Inflammatory macrophage treated with lipopolysaccharide for 1 hour (primary cell): ENCODE data around the gene MAGEA11.
"Not testable (repeated sequence)": the region's sequence is repeated elsewhere in the genome, so short reads cannot be mapped to it uniquely, and the experiment has no call there.

Source experiments
- DNase-seq, 2 donors: peaks; one replicate each; pipeline ENCODE4 v3.0.0-alpha.2; 2020 to 2022

The MAGEA11 gene

DNA sequence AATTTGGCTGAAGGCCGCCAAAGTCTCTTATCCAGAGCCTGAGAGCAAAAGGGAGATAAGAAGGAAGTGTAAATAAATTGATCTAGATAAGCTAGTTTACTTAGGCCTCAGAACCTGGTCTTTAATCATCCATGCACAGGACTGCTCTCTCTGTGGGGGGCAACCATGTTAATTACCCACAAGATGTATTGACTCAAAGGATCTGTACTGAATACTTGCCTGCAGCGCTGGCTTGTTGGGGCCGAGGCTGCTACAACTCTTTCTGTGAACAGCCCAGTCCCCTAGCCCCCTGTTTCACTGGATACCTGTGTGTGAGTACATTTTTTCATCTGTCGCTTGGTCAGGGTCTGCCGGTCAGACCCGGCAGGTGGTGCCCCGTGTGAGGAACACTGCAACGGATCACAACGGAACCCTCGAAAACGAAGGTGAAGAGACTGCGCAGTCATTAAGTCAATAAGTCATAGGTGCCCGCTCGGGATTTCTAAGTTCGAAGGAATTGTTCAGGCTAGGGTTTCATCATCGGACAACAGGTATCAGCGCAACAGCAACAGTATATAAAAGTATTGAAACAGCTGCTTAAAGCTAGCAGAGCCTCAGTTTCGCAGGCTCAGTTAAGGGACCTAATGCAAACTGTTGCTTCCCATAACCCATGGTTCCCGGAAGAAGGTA lies 8.3 kb downstream of the MAGEA11 start:
- DNase-seq, result no peak

DNA sequence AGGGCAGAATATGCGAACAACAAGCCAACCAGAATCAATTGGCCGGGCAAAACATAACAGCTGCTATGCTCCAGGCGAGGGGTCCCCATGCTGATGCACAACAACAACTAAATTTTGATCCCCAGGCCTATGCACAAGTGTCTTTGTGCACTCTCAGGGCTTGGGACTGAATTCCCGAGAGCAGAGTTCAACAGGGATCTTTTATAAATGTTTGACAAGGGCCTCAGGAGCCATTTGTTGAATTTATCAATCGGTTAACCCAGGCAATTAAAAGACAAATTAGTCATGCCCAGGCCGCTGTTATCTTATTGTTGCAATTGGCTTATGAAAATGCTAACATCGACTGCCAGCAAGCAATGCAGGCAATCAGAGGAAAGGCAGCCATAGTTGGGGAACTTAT lies 9.4 kb downstream of the MAGEA11 start:
- not testable (repeated sequence) for DNase-seq

DNA sequence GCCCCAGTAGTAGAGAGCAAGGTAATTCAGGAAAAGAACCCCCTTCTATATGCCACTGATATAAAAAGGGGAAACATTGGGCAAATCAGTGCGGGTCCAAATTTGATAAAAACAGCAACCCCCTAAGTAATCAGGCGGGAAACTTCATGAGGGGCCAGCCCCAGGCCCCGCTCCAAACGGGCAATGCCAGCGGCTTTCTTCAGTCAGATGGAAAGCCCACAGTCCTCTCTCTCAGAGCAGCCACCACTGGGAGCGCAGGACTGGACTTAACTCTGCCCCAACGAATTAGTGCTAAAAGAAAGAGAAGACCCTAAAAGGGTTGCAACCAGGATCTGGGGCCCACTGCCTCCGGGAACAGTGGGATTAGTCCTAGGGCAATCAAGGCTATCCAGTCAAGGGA lies 9.9 kb downstream of the MAGEA11 start:
- no peak for DNase-seq

DNA sequence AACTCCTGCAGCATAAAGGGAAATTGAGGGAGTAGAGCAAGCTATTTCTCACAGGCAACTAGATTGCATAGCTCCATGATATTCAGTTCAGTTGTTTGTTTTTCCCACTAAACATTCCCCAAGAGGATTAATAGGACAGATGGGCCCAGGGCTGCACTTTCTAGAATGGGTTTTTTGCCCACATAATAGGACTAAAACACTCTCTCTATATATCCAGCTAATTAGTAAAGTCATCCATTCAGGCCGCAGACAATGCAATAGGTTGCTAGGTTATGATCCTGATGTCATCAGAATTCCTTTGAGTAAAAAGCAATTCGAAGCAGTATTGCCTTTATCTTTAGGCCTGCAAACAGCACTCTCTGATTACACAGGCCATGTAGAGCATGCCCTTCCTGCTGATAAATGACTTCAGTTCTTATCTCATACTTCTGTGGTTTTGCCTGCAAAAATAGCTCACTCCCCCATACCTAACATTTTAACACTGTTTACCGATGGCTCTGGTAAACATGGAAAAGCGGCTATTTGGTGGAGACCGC lies 11.8 kb downstream of the MAGEA11 start:
- DNase-seq, result not testable (repeated sequence)

DNA sequence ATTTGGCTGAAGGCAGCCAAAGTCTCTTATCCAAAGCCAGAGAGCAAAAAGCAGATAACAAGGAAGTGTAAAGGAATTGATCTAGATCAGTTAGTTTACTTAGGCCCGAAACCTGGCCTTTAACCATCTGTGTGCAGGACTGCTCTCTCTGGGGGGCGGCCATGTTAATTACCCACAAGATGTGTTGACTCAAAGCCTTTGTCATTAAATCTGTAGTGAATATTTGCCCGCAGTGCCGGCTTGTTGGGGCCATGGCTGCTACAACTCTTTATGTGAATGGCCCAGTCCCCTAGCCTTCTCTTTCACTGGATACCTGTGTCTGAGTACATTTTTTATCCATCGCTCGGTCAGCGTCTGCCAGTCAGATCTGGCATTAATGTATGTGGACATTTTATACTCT lies 15.4 kb downstream of the MAGEA11 start:
- not testable (repeated sequence) for DNase-seq

DNA sequence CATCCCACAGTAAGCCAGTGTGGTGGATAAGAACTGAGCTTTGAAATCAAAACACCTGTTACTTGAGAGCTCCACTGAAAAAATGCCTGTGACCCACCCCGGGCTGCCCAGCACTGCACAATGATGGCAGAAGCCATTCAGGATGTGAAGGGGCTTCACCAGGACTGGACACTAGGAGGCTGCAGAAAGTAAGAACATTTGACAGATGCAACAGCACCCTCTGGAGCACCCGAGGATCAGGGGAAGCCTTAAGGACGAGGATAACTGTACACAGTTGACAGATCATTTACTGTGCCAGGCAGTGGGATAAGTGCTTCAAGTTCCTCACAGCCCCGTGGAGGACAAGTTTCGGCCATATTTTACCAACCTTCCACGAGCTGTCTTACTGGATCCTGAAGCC lies 30.4 kb downstream of the MAGEA11 start:
- not testable (repeated sequence) for DNase-seq

DNA sequence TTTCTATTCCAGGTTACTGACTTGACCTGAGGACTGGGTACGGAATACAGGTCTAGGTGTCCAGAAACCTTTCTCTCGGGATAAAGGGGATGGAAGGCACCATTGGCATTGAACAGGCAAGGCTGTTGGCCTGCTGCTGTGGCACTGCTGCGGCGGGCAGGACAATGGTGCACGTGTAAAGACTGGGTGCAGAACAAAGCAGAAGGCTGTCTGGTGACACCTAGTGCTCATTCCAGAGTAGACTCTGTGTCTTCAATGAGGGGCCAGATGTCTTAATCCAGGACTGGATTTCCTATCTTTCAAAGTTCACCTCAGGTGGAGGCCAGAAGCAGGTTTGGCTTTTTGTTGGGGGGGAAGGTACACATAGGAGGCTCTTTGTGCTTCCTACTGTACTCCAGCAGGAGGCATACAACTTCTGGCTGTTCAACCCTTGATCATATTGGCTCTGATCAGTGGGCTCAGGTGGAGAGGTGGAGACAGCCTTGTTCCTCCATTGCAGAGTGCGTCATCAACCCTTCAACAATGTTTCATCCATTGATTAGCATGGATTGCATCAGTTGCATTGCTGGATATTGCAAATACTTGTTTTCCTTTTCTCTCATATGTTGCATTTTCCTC lies 34.6 kb downstream of the MAGEA11 start:
- not testable (repeated sequence) for DNase-seq

DNA sequence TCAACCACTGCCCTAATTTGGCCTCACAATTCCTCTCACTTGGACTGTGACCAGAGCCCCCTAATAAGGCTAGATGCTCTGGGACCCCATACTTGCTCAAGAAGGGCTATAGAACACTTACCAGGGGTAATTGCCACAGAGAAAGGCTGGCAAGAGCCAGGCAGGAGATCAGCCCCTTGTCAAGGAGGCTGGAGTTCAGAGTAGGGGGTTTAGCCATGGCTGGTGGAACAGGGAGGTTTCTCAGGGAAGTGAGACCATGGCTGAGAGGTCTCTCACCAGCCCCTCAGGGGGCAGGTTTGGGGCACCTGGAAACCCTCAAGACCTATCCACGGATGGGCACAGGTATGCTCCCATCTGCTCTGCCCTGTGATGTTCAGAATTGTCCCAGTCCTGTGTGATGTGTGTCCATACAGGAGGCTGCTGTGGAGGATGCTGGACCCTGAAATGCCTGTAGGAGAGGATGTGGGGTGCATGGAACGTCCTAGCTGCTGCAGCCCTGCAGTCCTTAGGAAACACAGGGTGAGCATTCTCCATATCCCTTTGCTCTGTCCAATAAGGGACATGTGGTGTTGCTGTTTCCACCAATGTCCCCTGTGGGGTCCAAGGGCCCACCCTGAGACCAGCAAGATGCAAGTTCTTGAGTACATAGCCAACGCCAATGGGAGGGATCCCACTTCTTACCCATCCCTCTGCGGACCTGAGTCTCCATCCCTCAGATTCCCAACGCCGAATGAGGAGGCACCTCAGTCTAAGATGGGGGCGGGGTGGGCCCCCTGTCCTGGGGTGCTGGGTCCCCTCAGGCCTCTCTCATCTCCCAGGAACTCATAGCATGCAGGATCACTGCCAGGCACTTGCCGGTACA lies 45.6 kb downstream of the MAGEA11 start:
- no peak for DNase-seq

DNA sequence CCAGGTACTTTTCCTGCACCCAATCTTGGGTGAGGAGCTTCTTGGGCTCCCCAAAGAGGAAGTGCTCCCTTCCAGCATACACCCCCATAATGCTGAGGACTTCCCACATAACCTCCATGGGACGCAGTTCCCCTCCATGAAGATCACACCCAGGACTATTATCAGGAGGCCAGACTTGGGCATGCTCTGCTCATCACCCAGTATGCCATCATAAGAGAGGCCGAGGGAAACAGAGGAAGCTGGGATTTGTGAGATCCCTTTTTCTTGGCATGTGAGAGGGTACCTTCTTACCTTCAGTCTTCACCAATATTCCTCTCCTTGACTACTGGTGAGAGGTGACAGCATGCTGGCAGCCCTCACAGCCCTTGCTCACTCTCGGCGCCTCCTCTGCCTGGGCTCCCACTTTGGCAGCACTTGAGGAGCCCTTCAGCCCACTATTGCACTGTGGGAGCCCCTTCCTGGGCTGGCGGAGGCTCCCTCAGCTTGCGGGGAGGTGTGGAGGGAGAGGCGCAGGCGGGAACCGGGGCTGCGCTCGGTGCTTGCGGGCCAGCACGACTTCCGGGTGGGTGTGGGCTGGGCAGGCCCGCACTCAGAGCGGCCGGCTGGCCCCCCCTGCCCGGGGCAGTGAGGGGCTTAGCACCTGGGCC lies 46.3 kb downstream of the MAGEA11 start:
- peak in 1 of 2 donors; percentile 8 for DNase-seq

DNA sequence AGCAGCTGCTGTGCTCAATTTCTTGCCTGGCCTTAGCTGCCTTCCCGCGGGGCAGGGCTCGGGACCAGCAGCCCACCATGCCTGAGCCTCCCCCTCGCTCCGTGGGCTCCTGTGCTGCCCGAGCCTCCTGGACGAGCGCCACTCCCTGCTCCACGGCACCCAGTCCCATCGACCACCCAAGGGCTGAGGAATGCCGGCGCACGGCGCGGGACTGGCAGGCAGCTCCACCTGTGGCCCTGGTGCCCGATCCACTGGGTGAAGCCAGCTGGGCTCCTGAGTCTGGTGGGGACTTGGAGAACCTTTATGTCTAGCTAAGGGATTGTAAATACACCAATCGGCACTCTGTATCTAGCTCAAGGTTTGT lies 46.8 kb downstream of the MAGEA11 start:
- DNase-seq, result not testable (repeated sequence)

DNA sequence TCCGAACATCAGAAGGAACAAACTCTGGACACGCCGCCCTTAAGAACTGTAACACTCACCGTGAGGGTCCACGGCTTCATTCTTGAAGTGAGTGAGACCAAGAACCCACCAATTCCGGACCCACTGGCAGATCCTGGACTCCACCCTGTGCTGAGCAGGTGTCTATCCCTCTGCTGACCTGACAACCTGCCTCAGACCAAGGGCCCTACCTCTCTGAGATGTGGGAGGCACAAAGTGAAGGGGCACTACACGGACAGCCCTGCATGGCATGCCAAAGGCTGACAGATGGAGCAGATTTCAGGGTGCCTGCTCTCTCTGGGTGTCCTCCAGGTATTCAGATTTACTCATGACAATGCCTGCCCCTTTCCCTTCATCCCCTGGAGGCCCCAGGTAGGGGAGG lies 48.0 kb downstream of the MAGEA11 start:
- DNase-seq, result no peak

DNA sequence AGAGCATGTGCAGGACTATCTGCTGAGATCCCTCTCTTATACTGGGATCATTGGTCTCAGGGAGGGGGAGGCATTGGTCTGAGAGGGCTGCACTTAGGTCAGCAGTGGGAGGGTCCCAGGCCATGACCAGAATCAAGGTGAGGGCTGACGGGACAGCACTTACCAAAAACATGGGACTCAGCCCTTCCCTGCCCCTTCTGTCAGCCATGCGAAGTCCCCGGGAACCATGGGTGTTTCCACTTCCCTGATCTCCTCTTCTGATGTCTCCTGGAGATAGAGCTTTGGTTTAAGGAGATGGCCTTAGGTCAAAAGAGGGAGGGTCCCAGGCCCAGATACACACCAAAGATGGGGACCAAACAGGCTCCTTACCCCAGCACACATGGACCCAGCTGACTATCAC lies 49.1 kb downstream of the MAGEA11 start:
- DNase-seq, result no peak

DNA sequence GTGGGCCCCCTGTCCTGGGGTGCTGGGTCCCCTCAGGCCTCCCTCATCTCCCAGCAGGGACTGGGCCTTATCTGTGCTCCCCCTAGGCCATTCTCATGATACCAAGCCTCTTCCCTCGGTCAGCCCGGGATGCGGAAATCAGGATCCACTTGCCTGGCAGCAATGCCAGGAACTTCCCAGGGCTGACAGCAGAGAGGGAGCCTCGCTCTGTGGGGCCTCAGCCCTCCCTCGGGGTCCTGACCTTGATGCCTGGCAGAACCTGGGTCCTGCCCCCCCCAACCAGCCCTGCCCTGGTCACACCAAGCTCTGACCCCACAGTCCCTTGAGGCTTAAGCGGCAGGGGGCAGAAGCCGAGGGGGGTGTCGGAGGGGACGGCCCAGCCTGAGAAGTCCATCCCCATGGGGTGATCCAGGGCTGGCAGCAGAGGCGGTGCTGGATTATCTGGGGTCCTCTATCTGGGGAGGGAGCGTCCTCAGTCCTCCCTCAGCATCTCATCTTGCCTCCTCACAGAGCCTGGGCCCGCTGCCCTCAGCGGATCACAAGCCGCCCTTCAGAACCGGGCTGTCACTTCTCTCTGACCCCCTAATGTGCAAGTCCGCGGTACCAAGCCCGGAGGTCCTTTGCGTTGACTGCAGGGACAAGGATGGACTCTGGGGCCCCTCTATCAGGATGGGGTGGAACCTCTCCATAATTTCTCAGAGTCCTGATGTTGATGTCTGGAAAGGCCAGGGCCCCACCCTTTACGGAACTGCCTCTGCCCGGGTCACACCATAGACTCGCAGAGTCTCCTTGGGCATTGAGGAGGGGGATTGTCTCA lies 50.2 kb downstream of the MAGEA11 start:
- not testable (repeated sequence) for DNase-seq

DNA sequence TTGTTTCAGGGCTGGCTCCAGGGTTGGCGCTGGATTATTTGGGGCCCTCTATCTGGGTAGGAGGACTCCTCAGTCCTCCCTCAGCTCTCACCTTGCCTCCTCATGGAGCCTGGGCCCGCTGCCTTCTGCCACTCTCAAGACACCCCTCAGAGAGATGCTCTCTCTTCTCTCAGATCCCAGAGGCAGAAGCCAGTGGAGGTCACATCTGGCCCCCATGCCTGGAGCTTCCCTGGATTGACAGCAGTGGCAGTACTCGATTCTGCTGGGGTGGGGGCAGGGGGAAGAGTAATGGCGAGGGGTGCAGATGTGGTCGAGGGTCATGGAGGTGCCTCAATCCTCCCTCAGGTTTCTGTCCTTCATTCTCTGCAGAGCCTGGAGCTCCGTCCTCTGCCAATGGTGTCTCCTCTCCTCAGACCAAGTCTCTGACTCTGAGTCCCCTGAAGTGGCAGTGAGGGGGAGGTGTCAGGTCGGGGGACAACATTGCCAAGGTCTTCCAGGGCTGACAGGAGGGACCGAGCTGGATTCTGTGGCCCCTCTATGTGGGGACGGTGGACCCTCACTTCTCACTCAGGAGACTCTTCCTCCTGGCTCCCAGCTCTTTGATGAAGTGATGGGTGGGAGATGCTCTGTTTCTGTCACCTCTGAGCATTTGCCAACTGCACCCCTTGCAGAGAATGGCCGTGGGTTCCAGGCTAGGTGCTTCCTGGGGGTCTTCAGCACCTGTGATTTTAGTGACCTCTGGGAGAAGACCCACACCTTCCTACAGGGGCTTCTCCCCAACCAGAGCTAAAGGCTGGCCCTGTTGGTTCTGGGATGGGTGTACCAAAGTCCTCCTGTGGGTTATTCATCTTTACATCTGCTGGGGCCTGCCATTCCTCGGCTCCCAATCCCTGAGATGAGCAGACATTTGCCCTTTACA lies 51.1 kb downstream of the MAGEA11 start:
- DNase-seq, result no peak
